Endothelial cell of hepatic sinusoid (primary cell): ENCODE data around the gene UNC93A.
"Not testable (repeated sequence)": the region's sequence is repeated elsewhere in the genome, so short reads cannot be mapped to it uniquely, and the experiment has no call there.

Experiments
- in situ Hi-C: cut with HindIII; loops from 2 replicates; pipeline ENCODE4 v1.10.0; 2017; ENCODE audit warnings: low sequenced_read_pairs

UNC93A gene

GRCh38 chr6:167309355-167310192 is 18.5 kb downstream of the UNC93A start:
- in situ Hi-C loops: not testable (repeated sequence)

DNA sequence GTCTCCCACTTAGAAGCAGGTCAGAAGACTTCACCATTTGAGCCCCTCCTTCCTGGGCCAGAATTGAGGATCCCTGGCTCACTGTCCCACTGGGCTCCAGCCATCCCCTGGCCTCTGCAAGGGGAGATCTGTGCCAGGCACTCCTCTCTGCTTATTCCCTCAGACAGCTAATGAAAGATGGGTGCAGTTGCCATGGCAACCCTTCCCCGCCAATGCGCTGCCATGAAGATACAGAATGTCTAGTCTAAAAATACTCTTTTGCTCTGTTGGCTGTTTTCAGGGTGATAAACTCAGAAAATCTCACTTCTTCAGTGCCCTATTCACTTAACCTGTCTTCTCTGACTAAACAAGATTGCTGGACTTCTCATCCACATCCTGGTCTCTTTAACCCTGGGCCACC is 20.2 kb downstream of the UNC93A start:
- in situ Hi-C loops: no loop called here

DNA sequence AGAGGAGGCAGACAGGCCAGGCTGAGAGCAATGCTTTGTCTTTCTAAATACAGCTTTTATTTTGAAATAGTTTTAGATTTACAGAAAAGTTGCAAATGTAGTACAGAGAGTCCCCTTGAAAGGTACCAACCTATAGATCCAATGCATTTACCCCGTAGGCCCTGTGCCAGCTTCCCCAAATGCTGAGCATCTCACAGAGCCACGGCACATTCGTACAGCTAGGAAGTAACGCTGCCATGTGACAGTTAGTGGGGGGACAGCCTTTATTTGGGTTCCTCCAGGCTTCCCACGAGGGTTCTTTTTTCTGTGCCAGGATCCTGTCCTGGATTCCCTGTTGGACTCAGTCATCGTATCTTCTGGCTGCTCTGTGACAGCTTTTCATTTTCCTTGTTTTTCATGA is 20.6 kb downstream of the UNC93A start:
- in situ Hi-C loops: not testable (repeated sequence)

DNA sequence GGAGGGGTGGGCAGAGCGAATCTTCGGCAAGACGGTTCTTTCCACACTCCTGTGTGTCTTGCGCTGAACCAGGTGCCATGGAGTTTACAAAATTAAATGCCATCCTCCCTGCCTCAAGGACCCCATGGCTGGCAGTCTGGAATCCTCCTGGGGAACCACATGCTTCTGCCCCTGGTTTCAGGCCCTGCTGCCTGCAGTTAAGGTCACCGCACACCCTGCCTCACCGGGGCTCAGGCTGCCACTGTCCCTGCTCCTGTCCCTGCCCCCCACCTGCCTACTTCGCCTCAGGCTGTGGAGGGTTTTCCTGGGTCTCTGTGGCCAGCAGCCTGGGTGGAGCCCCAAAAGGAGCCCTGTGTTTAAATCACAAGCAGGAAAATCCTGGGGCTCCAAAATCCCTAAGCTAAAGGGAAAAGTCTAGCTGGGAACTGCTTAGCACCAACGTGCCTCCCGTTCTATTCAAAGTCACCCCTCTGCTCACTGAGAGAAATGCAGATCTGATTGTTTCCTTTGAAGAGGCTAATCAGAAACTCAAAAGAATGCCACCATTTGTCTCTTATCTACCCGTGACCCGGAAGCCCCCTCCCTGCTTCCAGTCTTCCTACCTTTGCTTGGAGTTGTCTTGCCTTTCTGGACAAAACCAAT is 23.2 kb downstream of the UNC93A start:
- in situ Hi-C loops: no loop called here

GRCh38 chr6:167317172-167317571 is 26.1 kb downstream of the UNC93A start:
- in situ Hi-C loops: no loop called here

GRCh38 chr6:167318354-167318753 is 27.2 kb downstream of the UNC93A start:
- in situ Hi-C loops: not testable (repeated sequence)

DNA sequence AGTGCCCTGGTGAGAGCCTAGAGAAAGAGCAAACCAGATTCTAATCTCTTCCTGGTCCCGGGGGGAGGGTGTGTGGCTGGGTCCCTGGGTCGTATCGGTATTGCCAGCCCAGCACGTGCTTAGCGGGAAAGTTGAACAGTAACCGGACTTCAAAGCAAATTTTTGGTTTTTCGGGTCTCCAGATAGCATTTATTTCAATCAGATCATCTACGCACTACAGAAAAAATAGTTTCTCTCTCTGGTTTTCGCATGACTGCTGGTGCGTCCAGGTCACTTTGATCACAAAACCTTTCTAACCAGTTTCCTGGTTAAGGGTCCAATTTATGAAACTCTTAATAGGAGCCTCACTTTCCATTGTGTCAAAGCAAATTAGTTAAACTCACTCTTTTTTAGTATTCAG is 27.7 kb downstream of the UNC93A start:
- in situ Hi-C loops: not testable (repeated sequence)

GRCh38 chr6:167319856-167320753 is 29.0 kb downstream of the UNC93A start:
- in situ Hi-C loops: not testable (repeated sequence)

DNA sequence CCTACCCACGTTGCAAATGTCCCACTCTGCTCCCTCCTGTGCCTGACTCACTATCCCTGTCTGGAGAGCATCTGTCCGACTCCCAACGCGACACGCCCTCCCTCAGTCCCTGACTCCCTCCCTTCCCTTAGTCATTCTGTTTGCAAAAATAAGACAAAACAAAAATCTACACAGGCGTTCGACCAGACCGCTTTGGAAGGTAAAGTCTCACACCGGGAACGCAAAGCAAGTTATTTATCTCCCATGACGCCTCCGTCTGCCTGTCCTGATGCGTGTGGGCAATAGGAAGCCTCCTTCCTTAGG is 29.6 kb downstream of the UNC93A start:
- in situ Hi-C loops: not testable (repeated sequence)

DNA sequence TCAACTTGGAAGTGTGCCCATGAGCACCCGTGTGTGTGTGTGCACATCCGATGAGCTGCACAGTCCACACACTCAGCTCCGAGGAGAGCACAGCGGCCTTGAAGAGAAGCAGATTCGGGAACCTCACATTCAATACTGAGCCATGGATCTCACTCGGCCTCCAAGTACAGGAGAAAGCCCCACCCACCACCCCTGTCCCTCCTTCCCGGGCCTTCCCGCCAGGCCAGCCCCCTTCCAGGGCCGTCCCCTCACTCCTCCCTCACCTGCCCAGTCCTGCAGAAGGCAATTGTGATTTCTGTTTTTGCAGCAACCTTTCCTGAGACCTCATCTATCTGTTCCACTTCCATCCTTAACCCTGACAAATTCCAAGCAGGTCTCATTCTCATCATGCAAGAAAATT is 30.1 kb downstream of the UNC93A start:
- in situ Hi-C loops: not testable (repeated sequence)

GRCh38 chr6:167323111-167323510 is 32.0 kb downstream of the UNC93A start:
- in situ Hi-C loops: no loop called here

DNA sequence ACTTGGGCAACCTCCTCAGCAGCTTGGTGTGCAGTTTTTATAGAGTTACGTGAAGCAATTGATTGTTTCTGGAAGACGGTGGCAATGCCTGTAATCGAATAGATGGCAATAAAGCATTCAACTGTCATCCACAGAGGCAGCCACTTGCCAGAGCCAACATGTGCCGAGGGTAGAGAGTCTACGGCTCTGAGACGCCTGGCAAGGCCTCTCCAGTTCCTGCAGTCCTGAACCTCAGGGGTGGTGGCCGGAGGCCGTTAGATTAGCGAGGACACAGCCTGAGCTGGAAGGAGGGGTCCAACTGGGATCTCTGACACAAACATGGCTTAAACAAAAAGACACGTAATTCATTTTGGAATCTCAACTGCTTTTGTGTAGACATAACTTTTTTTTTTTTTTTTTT is 33.0 kb downstream of the UNC93A start:
- in situ Hi-C loops: no loop called here

DNA sequence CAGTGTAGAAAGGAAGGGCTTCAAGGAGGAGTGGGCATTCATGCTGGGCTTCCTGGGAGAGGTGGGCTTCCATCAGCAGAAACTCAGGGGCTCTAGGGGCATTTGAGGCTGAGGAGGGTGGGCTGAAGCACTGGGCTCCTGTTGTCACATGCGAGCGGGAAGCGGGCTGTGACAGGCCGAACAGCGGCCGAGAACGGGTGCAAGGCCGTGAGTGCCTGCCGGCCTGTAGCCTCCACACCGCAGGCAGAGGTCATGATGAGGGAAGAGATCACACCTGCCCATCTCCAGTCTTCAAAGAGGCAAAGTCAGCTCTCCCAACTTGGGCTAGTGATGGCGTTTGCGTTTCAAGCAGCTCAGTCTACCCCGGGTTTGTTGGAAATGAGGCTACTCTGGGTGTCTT is 34.7 kb downstream of the UNC93A start:
- in situ Hi-C loops: no loop called here

DNA sequence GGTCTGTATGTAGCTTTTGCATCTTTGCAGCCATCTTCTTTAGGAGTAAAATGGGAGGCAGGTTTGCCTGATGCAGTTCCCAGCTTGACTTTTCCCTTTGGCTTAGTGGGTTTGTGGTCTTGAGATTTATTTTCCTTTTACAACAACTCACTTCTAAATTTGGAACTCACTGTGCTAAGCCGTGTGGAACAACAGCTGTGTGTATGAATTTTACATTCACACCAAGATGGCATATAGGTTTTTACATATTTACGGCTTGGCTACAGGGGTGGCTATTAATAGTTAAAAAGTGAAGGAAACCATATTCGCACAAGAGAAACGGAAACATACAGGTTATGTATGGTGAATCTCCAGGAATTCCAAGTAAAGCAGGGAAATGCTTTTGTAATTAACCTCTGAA is 36.3 kb downstream of the UNC93A start:
- in situ Hi-C loops: no loop called here

DNA sequence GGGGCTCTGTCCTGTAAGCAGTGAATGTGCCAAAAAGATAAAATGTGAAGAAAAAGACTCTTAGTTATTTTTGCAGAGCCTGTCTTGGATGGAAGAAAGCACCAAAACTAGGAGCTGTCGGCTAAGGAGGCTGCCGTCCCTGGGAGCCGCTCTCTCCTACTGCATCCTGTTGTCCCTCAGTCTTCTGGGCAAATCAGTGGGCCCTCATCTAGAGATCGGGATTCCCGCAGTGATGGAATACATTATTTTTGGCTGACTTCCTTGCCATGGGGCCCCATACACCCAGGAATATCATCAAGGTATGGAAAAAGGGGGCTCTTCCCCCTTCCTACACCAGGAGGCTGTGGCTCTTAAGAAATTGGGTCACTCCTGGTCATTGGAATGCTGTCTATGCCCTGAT is 37.0 kb downstream of the UNC93A start:
- in situ Hi-C loops: no loop called here

- in situ Hi-C loops: no loop called here
These were observed 37.9 kb downstream of the UNC93A start for GRCh38 chr6:167329014-167329413.

DNA sequence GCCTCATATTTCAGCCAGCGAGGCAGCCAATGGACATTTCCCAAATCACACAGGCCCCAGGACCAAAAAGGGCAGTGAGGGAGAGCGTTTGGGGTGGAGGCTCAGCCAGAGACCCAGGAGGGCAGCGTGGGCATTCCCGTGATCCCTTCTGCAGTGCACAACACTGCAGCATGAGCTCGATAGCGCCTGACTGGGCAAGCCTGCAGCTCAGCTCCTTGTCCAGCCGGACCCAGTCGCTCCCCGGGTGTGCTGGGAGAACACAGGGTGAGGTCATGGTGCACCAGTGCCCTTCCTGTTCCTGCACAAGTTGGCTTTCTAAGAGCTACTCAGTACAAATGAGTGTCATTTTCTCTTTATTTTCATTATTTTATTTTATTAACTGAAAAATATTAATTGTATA is 39.6 kb downstream of the UNC93A start:
- in situ Hi-C loops: no loop called here

GRCh38 chr6:167331565-167331964 is 40.5 kb downstream of the UNC93A start:
- in situ Hi-C loops: no loop called here

DNA sequence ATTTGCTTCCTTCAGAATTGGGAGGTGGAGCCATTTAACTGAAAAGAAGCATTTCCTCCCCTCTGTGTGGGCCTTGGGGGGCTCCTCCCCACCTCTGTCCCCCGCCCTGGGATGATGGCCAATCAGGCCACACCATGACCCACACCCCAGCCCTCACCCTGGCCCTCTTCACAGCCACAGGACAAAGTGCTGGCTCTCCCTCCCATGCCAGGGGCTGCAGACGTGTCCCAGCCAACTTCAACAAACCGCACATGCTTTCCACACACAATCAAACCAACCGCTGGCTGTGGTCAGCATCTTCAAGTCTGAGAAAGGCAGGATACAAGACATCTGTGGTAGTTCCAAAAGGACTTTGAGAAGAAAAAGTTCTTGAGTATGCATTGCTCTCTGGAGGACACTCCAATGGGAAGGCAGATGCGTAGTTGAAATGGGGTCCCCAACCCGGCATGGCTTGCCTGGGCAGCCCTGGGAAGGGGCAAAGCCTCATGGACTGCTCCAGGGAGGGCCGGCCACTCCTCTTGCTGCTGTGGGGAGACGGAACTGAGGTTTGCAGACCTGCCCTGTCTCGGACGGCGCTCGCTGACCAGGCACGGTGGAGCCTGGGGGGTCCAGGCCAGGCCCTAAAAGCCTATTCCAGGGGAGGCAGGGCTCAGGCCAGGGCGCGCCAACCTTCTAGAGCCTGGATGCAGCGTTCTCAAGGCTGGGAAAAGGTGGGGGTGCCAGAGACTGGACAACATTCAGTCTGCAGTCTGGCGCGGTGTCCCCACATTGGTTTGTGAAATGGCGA is 45.9 kb downstream of the UNC93A start:
- in situ Hi-C loops: no loop called here

GRCh38 chr6:167337675-167338449 is 46.7 kb downstream of the UNC93A start:
- in situ Hi-C loops: no loop called here
